GM21528 (cell line): Measurements from ENCODE around the gene TMEM62.

Experiments
- ATAC-seq: cut with Tn5 transposase; IDR thresholded peaks from one replicate; pipeline ENCODE4 v1.9.1; 2021; ENCODE audit warnings: mild to moderate bottlenecking, moderate library complexity; ENCODE audit not compliant: unreplicated experiment, low FRiP score

Gene TMEM62

GRCh38 chr15:43226436-43227305, 93.3 kb downstream of the TMEM62 start:
- ATAC-seq, result no peak

- no peak for ATAC-seq
Measured at GRCh38 chr15:43229977-43230376, 96.6 kb downstream of the TMEM62 start.

- no peak for ATAC-seq
Measured at GRCh38 chr15:43230640-43231115, 97.3 kb downstream of the TMEM62 start.

- no peak for ATAC-seq
Measured at GRCh38 chr15:43232289-43232874, 99.0 kb downstream of the TMEM62 start.
